ENCODE results near the gene CPNE7. TPM values are rescaled to one million over a fixed set of nuclear protein-coding genes. Genes with fewer than 3 reads are reported as not detected.

Gene CPNE7
- total and polyA plus RNA-seq, 2 of the 8 experiments (the other 6 are each of a cell fraction or from before 2014, with no cell fraction given) = 10.0 to 23.7 TPM

DNA sequence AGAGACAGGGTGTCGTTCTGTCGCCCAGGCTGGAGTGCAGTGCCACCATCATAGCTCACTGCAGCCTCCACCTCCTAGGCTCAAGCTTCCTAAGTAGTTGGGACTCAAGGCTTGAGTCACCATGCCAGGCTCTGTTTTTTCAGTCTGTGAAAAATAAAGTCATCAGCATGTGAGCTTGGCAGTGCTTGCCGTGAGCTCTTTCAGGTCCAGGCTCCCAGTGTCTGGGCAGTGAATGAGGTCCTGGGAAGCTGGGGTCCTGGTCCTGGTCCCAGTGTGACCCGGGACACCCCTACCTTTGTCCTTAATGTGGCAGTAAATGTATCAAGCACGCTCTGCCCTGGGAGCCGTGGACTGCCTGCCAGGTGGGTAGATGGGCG, 38.0 kb upstream of the CPNE7 start:
- Histone ChIP-seq H2BK5ac (ENCODE audit: low read depth, low read length) (no peak overlapping the region), H3K14ac (ENCODE audit: insufficient read length) (no peak overlapping the region), H4K5ac (ENCODE audit: insufficient read length, low read depth, low read length) (no peak overlapping the region), H3K4me3 (ENCODE audit: extremely low read depth in 1 of 4, insufficient read depth in 2 of 4, low read depth in 3 of 4, low read length in 4 of 4) (no peak overlapping the region), H3K23ac (ENCODE audit: insufficient read length) (no peak overlapping the region), H3K79me1 (ENCODE audit: low read depth, low read length) (peaks cover 8% of the 10 kb centered on the region), H4K91ac (replicated peaks; ENCODE audit: insufficient read length, low read length) (no peak overlapping the region), H2BK15ac (ENCODE audit: low read length) (no peak overlapping the region), H3K9ac (replicated peaks in 1 of 4; ENCODE audit: extremely low read depth in 1 of 4, low read depth in 3 of 4, low read length in 3 of 4) (no peak overlapping the region), H2AFZ (ENCODE audit: low read length) (no peak overlapping the region), H3K4ac (replicated peaks; ENCODE audit: insufficient read length, low read depth, low read length) (no peak overlapping the region), H3K27ac (ENCODE audit: low read depth, low read length) (no peak overlapping the region), H2BK12ac (ENCODE audit: low read depth, low read length) (no peak overlapping the region), H3K4me2 (ENCODE audit: insufficient read depth in 1 of 2, low read depth in 2 of 2, low read length in 2 of 2) (no peak overlapping the region), H3K36me3 (ENCODE audit: control insufficient read depth in 2 of 4, insufficient read depth in 4 of 4, low read length in 3 of 4) (peaks cover 13 to 54% (median 38%) of the 10 kb centered on the region in 4 experiments; a peak in 7 of 8 replicates), H2BK20ac (ENCODE audit: low read length) (no peak overlapping the region), H3K27me3 (replicated peaks in 1 of 4; ENCODE audit: control insufficient read depth in 3 of 4, extremely low read depth in 1 of 4, insufficient read depth in 3 of 4, low read length in 3 of 4) (no peaks in the 10 kb centered on the region), H4K8ac (ENCODE audit: extremely low read depth, insufficient read depth, low read length) (no peak overlapping the region), H3K4me1 (replicated peaks in 1 of 4; ENCODE audit: control insufficient read depth in 3 of 4, insufficient read depth in 4 of 4, low read length in 3 of 4) (no peaks in the 10 kb centered on the region), H3K79me2 (ENCODE audit: control insufficient read depth in 1 of 2, insufficient read depth in 2 of 2, low read length in 2 of 2) (peaks cover 0 to 3% of the 10 kb centered on the region in 2 experiments; a peak in 1 of 4 replicates), H2BK120ac (replicated peaks; ENCODE audit: low read depth, low read length) (no peak overlapping the region), H3K18ac (ENCODE audit: extremely low read depth, low read length) (no peak overlapping the region), H3K23me2 (ENCODE audit: low read depth, low read length) (no peaks in the 10 kb centered on the region), H3K56ac (replicated peaks; ENCODE audit: insufficient read length, low read depth, low read length) (no peak overlapping the region), H2AK5ac (ENCODE audit: low read depth, low read length) (no peak overlapping the region), H4K20me1 (replicated peaks in 1 of 2; ENCODE audit: control insufficient read depth in 1 of 2, insufficient read depth in 2 of 2, low read length in 2 of 2) (peaks cover 6 to 17% of the 10 kb centered on the region in 2 experiments), H3K9me3 (ENCODE audit: insufficient read depth in 2 of 2, low read depth in 1 of 2, low read length in 1 of 2) (no peaks in the 10 kb centered on the region)
- ChIA-PET CTCF (ENCODE audit: partially characterized antibody) (no interaction called here), POLR2A (ENCODE audit: partially characterized antibody) (interaction anchor here (0.9 to 7.2 kb wide), 8 partner anchors 9 to 311 kb away, joined by 3 to 47 read pairs (median 4); no protein-coding TSS in a partner anchor)
- FAIRE-seq (no peak), DNase-seq (ENCODE audit: low read depth in 1 of 2, low spot score in 2 of 2) (no peak)
- no peak for TF ChIP-seq SIRT6 (IDR thresholded peaks at IDR 0.05; ENCODE audit: low read length)
- TF ChIP-seq RAD21 (IDR thresholded peaks at IDR 0.05 in 1 of 2, conservative IDR thresholded peaks at IDR 0.05 in 1 of 2; ENCODE audit: low read depth in 2 of 2, low read length in 2 of 2) = no peak
- TF ChIP-seq JUN (IDR thresholded peaks at IDR 0.05; ENCODE audit: low read depth, low read length) = no peak
- no peak for TF ChIP-seq TAF7 (optimal IDR thresholded peaks at IDR 0.05; ENCODE audit: borderline replicate concordance, low read depth, low read length)
- no peak for TF ChIP-seq EGR1 (IDR thresholded peaks at IDR 0.05; ENCODE audit: borderline replicate concordance, low read depth, low read length)
- TF ChIP-seq, protein P1, sequence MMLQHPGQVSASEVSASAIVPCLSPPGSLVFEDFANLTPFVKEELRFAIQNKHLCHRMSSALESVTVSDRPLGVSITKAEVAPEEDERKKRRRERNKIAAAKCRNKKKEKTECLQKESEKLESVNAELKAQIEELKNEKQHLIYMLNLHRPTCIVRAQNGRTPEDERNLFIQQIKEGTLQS (IDR thresholded peaks at IDR 0.05; ENCODE audit: insufficient read depth, low read depth, low read length) = no peak
- no peak for TF ChIP-seq CHD1 (IDR thresholded peaks at IDR 0.05; ENCODE audit: low read depth, low read length)
- TF ChIP-seq RFX5 (IDR thresholded peaks at IDR 0.05; ENCODE audit: borderline replicate concordance, low read depth, low read length) = no peak
- TF ChIP-seq BRCA1 (IDR thresholded peaks at IDR 0.05; ENCODE audit: low read depth, low read length) = no peak
- TF ChIP-seq NANOG (IDR thresholded peaks at IDR 0.05; ENCODE audit: insufficient read depth, low read depth, low read length, poor library complexity, severe bottlenecking) = no peak
- TF ChIP-seq SP2 (IDR thresholded peaks at IDR 0.05; ENCODE audit: low read length) = no peak
- TF ChIP-seq PHF8 (conservative IDR thresholded peaks at IDR 0.05; ENCODE audit: low read depth, low read length) = no peak
- WGBS, 2 experiments (ENCODE audit: extremely low coverage in 1 of 2, insufficient coverage in 1 of 2, insufficient read length in 1 of 2, insufficient replicate concordance in 2 of 2, low coverage in 1 of 2, low lambda C conversion rate in 2 of 2, missing lambda C conversion rate in 1 of 2) = 85% methylated on average over 7 of the region's 7 CpGs; no CpG with 5 or more reads in 1 of the 2 experiments

Data from H1 (cell line).